ENCODE data around the gene ARHGAP26.

The ARHGAP26 gene

DNA sequence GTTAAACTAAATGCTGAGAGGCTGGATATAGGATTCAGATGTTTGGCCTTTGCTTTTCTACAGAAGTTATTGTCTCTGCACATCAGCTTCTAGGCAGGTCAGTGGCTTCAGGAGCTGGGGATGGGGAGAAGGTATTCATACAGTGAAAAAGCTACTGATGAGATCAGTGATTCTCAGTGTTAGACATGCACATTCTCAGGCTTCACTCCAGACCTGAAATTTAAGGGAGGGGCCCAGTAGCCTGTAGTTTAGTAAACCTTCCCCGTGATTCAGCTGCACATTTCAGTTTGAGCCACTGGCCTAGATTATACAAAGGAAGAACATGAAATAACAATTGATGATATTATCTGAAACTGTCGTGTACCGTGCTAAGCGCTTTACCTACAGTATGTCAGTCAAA, 127.2 kb downstream of the ARHGAP26 start:
- Histone ChIP-seq H3K4me2 (no peak overlapping the region), H3K27me3 (ENCODE audit: insufficient read depth, low read depth) (no peaks in the 10 kb centered on the region), H3K79me2 (ENCODE audit: insufficient read depth, low read depth) (no peaks in the 10 kb centered on the region), H3K9ac (no peak overlapping the region), H2AFZ (ENCODE audit: low read depth) (no peak overlapping the region), H3K4me1 (ENCODE audit: low read depth, poor library complexity, severe bottlenecking) (no peaks in the 10 kb centered on the region), H3K36me3 (ENCODE audit: insufficient read depth) (no peaks in the 10 kb centered on the region), H3K4me3 (IDR thresholded peaks at IDR 0.05; ENCODE audit: insufficient read depth, low read depth, low read length) (no peak overlapping the region), H3K27ac (no peak overlapping the region), H4K20me1 (ENCODE audit: insufficient read depth) (no peaks in the 10 kb centered on the region)
- TF ChIP-seq CTCF (conservative IDR thresholded peaks at IDR 0.05; ENCODE audit: low read depth, low read length), result no peak

DNA sequence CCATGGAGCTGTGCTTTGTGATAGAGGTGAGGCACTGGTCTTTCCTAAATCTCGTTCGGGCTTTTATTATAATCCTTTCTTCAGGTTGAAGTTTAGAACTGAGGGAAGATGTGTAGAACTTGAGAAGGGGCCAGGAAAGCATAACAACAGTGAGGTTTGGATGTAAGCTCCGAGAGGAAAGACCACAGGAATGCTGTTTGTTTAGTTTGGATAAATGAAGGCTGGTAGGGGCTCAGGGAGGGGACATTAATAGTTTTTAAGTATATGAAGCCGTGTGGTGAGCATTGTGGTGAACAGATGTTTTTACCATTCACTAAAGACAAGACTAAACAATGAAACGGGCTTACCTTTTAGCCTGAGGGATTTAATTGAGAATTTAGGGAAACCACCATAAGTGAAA, 130.8 kb downstream of the ARHGAP26 start:
- Histone ChIP-seq H2AFZ (ENCODE audit: low read depth) (no peak overlapping the region), H3K9ac (no peak overlapping the region), H4K20me1 (ENCODE audit: insufficient read depth) (no peaks in the 10 kb centered on the region), H3K79me2 (ENCODE audit: insufficient read depth, low read depth) (no peaks in the 10 kb centered on the region), H3K27ac (no peak overlapping the region), H3K4me3 (IDR thresholded peaks at IDR 0.05; ENCODE audit: insufficient read depth, low read depth, low read length) (no peak overlapping the region), H3K27me3 (ENCODE audit: insufficient read depth, low read depth) (no peaks in the 10 kb centered on the region), H3K36me3 (ENCODE audit: insufficient read depth) (no peaks in the 10 kb centered on the region), H3K4me2 (no peak overlapping the region), H3K4me1 (ENCODE audit: low read depth, poor library complexity, severe bottlenecking) (no peaks in the 10 kb centered on the region)
- TF ChIP-seq CTCF (conservative IDR thresholded peaks at IDR 0.05; ENCODE audit: low read depth, low read length), result no peak

- Histone ChIP-seq H4K20me1 (ENCODE audit: insufficient read depth) (no peaks in the 10 kb centered on the region), H3K4me3 (IDR thresholded peaks at IDR 0.05; ENCODE audit: insufficient read depth, low read depth, low read length) (no peak overlapping the region), H3K27ac (no peak overlapping the region), H3K9ac (no peak overlapping the region), H3K4me2 (no peak overlapping the region), H3K27me3 (ENCODE audit: insufficient read depth, low read depth) (no peaks in the 10 kb centered on the region), H3K79me2 (ENCODE audit: insufficient read depth, low read depth) (no peaks in the 10 kb centered on the region), H3K36me3 (ENCODE audit: insufficient read depth) (no peaks in the 10 kb centered on the region), H2AFZ (ENCODE audit: low read depth) (no peak overlapping the region), H3K4me1 (ENCODE audit: low read depth, poor library complexity, severe bottlenecking) (no peaks in the 10 kb centered on the region)
- no peak for TF ChIP-seq CTCF (conservative IDR thresholded peaks at IDR 0.05; ENCODE audit: low read depth, low read length)
Measured at GRCh38 chr5:142901476-142902185, 131.5 kb downstream of the ARHGAP26 start.

DNA sequence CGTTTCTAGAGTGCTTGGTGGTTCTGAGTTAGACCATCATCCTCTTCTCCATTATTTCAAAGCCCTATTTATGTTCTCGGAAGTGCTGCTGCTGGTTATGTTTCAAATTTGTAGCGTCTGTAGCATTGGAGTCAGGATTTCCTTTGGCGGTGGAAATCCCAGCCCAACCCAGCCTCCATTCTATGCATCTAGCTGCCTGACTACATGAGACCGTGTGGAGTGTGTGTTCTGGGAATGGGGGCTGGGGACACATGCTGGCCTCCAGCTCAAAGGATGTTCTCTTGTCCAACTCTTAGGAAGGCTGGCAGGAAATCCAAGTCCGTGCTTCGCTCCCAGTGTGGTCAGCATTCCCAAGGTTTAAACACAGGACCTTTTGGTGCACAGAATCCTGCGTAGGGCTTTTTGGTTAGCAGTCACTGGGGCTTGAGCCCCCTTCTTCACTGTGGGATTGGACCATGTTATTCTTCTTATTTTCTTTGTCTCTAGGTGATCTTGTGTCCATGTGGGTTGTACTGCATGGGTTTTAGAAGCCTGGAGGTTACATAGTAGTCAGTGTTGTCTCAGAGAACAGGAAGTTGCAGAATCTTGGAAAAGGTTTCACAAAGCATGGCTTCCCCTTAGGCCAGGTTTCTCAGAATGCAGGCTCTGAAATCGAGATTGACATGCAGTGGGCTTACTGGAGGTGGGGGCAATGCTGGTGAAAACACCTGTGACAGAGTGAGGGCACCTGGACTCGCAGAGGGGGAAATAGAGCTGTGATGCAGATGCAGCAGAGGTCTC, 132.2 kb downstream of the ARHGAP26 start:
- H3K4me2 ChIP-seq, result no peak overlapping the region
- H3K4me3 ChIP-seq (IDR thresholded peaks at IDR 0.05; ENCODE audit: insufficient read depth, low read depth, low read length), result no peak overlapping the region
- TF ChIP-seq CTCF (conservative IDR thresholded peaks at IDR 0.05; ENCODE audit: low read depth, low read length), result no peak
- H2AFZ ChIP-seq (ENCODE audit: low read depth), result no peak overlapping the region
- no peaks in the 10 kb centered on the region for H4K20me1 ChIP-seq (ENCODE audit: insufficient read depth)
- no peaks in the 10 kb centered on the region for H3K36me3 ChIP-seq (ENCODE audit: insufficient read depth)
- H3K27me3 ChIP-seq (ENCODE audit: insufficient read depth, low read depth), result no peaks in the 10 kb centered on the region
- no peak overlapping the region for H3K27ac ChIP-seq
- H3K4me1 ChIP-seq (ENCODE audit: low read depth, poor library complexity, severe bottlenecking), result no peaks in the 10 kb centered on the region
- H3K9ac ChIP-seq, result no peak overlapping the region
- no peaks in the 10 kb centered on the region for H3K79me2 ChIP-seq (ENCODE audit: insufficient read depth, low read depth)
